ENCODE data around the gene GRIP2.
A peak's percentile ranks its signal among the peaks of the same experiment; 100 is the strongest.

GRIP2 gene

GRCh38 chr3:14448756-14449727 is 91.1 kb downstream of the GRIP2 start:
- DNase-seq, result no peak

GRCh38 chr3:14448063-14448462 is 92.1 kb downstream of the GRIP2 start:
- DNase-seq, result no peak

- DNase-seq, result no peak
These were observed 93.1 kb downstream of the GRIP2 start for GRCh38 chr3:14446988-14447570.

GRCh38 chr3:14445773-14446172 is 94.4 kb downstream of the GRIP2 start:
- DNase-seq, result no peak

GRCh38 chr3:14444380-14444779 is 95.8 kb downstream of the GRIP2 start:
- DNase-seq, result no peak

- no peak for DNase-seq
These were observed 98.2 kb downstream of the GRIP2 start for GRCh38 chr3:14441920-14442300.

GRCh38 chr3:14441240-14441919 is 98.8 kb downstream of the GRIP2 start:
- DNase-seq, result no peak

- DNase-seq, result peak; percentile 48
These were observed 99.5 kb downstream of the GRIP2 start for GRCh38 chr3:14440531-14441239.

GRCh38 chr3:14440168-14440518 is 100.0 kb downstream of the GRIP2 start:
- no peak for DNase-seq

GRCh38 chr3:14439501-14440167 is 100.5 kb downstream of the GRIP2 start:
- no peak for DNase-seq

Data from 8988T (cell line).